KG1 (cell line): ENCODE data around the gene TNNI3.
"Not testable (repeated sequence)": the region's sequence is repeated elsewhere in the genome, so short reads cannot be mapped to it uniquely, and the experiment has no call there.

Experiments
- DNase-seq: peaks from one replicate; lab custom pipeline; 2025; lab: John Stamatoyannopoulos, UW

TNNI3 gene

GRCh38 chr19:55112777-55113569 is 44.6 kb downstream of the TNNI3 start:
- no peak for DNase-seq

GRCh38 chr19:55112246-55112776 is 45.2 kb downstream of the TNNI3 start:
- no peak for DNase-seq

GRCh38 chr19:55111238-55111831 is 46.2 kb downstream of the TNNI3 start:
- DNase-seq = no peak

- no peak for DNase-seq
Measured at GRCh38 chr19:55109527-55110291, 47.8 kb downstream of the TNNI3 start.

- not testable (repeated sequence) for DNase-seq
Measured at GRCh38 chr19:55107252-55107651, 50.3 kb downstream of the TNNI3 start.

- DNase-seq = no peak
Measured at GRCh38 chr19:55106591-55106990, 50.9 kb downstream of the TNNI3 start.

- DNase-seq = no peak
Measured at GRCh38 chr19:55105237-55105636, 52.3 kb downstream of the TNNI3 start.

GRCh38 chr19:55103190-55103589 is 54.3 kb downstream of the TNNI3 start:
- DNase-seq = no peak
